OCI-LY7 (cell line): ENCODE measurements around the gene CDH23. TPM values are rescaled to one million over a fixed set of nuclear protein-coding genes. Genes with fewer than 3 reads are reported as not detected.

Source experiments
- BruUV-seq: library from RNA; stranded (reverse); fragments of 400-500 nt; replicated peaks from 2 replicates; lab custom pipeline; 2021; lab: Mats Ljungman, UMichigan
- CTCF ChIA-PET: fragments of 300-600 bp; sonication (Branson Sonifier 250); formaldehyde crosslinking; loops from one replicate; lab custom pipeline; 2022; ENCODE audit warnings: antibody characterized with exemption; ENCODE audit not compliant: unreplicated experiment; lab: Charles Lee
- POLR2A ChIA-PET: fragments of 300-600 bp; sonication (Branson Sonifier 250); formaldehyde crosslinking; loops from one replicate; lab custom pipeline; 2022; ENCODE audit warnings: antibody characterized with exemption; lab: Charles Lee
- DNase-seq: peaks from one replicate; pipeline ENCODE4 v3.0.0-alpha.2; 2015; ENCODE audit warnings: low spot score
- H2AFZ ChIP-seq: fragments of 200-600 bp; sonication (generic), shearing (Covaris generic); 2 replicates; pipeline ENCODE4 v1.6.1; 2014; ENCODE audit warnings: mild to moderate bottlenecking, antibody characterized with exemption, low read length, moderate library complexity
- H3K27ac ChIP-seq: fragments of 200-600 bp; sonication (generic); 2 replicates; pipeline ENCODE4 v1.5.1; 2014; ENCODE audit warnings: mixed run types, low read depth, mild to moderate bottlenecking, moderate library complexity, low read length, inconsistent platforms; ENCODE audit not compliant: poor library complexity, severe bottlenecking
- H3K36me3 ChIP-seq: fragments of 200-600 bp; sonication (generic); 2 replicates; pipeline ENCODE4 v1.6.1; 2014; ENCODE audit warnings: mild to moderate bottlenecking, antibody characterized with exemption, low read length, moderate library complexity, mixed read lengths; ENCODE audit not compliant: insufficient read depth
- H3K4me1 ChIP-seq: fragments of 200-600 bp; sonication (generic); 2 replicates; pipeline ENCODE4 v1.5.1; 2014; ENCODE audit warnings: mild to moderate bottlenecking, low read length; ENCODE audit not compliant: insufficient read depth, poor library complexity, severe bottlenecking
- H3K4me2 ChIP-seq: fragments of 200-600 bp; sonication (generic); 2 replicates; pipeline ENCODE4 v1.6.1; 2014; ENCODE audit warnings: mild to moderate bottlenecking, low read length
- H3K4me3 ChIP-seq: fragments of 200-600 bp; sonication (generic); 2 replicates; pipeline ENCODE4 v1.5.1; 2014; ENCODE audit warnings: mild to moderate bottlenecking, low read depth, low read length; ENCODE audit not compliant: poor library complexity, severe bottlenecking
- H3K79me2 ChIP-seq: fragments of 200-600 bp; sonication (generic); 2 replicates; pipeline ENCODE4 v1.6.1; 2016; ENCODE audit warnings: low read depth, mild to moderate bottlenecking, low read length, moderate library complexity, mixed read lengths; ENCODE audit not compliant: insufficient read depth
- H3K9me2 ChIP-seq: fragments of 200-600 bp; sonication (generic); 2 replicates; pipeline ENCODE4 v1.6.1; 2016; ENCODE audit warnings: mild to moderate bottlenecking, low read length, mixed read lengths; ENCODE audit not compliant: insufficient read depth
- H3K9me3 ChIP-seq: fragments of 200-600 bp; sonication (generic); 2 replicates; pipeline ENCODE4 v1.6.1; 2014; ENCODE audit warnings: mild to moderate bottlenecking, mixed run types, low read length, mixed read lengths
- H4K20me1 ChIP-seq: fragments of 200-600 bp; sonication (generic); 2 replicates; pipeline ENCODE4 v1.6.1; 2014; ENCODE audit warnings: mild to moderate bottlenecking, antibody characterized with exemption, low read length, moderate library complexity, mixed read lengths; ENCODE audit not compliant: insufficient read depth
- EZH2phosphoT487 ChIP-seq: fragments of 200-600 bp; sonication (generic); IDR thresholded peaks from 2 replicates; pipeline ENCODE4 v1.6.1; 2018; ENCODE audit warnings: low read depth, borderline replicate concordance, mild to moderate bottlenecking, mixed run types, antibody characterized with exemption, low read length, moderate library complexity, mixed read lengths
- intact Hi-C: fragments of 100-400 bp; cut with micrococcal nuclease; formaldehyde crosslinking; loops from one replicate; pipeline ENCODE4 v1.10.0; 2022; ENCODE audit not compliant: unreplicated experiment
- total RNA-seq, 2 experiments: library from RNA; depleted of rRNA in 1 of 2; stranded (reverse); fragments of >200 nt in 1 of 2; shearing (Covaris generic) in 1 of 2; gene quantifications; 2 replicates each; pipeline ENCODE4 v1.2.3, GENCODE V29; 2014 to 2022
- TF ChIP-seq, protein P1 (sequence below): fragments of 200-600 bp; sonication (generic); conservative IDR thresholded peaks from 2 replicates; pipeline ENCODE4 v1.5.1; 2014; ENCODE audit warnings: mild to moderate bottlenecking, antibody characterized with exemption, low read length, moderate library complexity, mixed read lengths

Gene CDH23
- total RNA-seq, 2 experiments from 2014 or later = 0.92 to 9.9 TPM

DNA sequence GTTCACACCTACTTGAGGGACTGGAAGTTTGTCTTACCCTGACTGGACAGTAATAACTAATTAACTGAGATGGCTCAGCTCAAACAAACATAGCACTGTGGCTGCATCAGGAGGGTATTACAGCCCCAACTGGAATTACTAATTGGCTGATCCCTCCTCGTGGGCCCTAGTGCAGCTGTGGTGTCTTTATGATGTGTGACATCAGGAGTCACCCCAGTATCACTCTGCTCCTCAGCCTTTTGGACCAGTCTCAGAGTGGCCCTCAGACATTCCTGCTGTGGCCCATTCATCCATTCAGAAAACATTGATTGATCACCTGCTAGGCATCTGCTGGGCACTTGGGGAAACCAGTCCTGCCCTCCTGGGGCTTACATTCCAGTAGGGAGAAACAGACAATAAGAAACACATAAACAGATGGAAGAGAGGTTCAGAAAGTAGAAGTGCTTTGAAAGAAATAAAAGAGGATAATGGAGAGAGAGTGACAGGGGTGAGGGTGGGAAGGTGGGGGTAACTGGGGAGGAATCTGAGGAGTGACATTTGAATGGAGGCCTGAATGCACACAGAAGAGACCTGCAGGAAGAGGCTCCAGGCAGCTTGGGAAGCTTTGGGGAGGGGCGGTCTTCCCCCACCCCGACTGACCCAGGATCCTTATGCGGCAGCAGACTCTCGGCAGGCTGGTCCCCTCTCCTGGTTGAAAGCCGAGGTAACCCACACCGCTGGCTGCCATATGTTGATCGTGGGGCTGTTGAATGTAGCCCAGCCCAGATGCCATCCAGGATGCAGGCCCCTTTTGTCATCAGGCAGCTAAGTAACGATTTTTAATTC, 209.7 kb downstream of the CDH23 start:
- TF ChIP-seq, protein P1, sequence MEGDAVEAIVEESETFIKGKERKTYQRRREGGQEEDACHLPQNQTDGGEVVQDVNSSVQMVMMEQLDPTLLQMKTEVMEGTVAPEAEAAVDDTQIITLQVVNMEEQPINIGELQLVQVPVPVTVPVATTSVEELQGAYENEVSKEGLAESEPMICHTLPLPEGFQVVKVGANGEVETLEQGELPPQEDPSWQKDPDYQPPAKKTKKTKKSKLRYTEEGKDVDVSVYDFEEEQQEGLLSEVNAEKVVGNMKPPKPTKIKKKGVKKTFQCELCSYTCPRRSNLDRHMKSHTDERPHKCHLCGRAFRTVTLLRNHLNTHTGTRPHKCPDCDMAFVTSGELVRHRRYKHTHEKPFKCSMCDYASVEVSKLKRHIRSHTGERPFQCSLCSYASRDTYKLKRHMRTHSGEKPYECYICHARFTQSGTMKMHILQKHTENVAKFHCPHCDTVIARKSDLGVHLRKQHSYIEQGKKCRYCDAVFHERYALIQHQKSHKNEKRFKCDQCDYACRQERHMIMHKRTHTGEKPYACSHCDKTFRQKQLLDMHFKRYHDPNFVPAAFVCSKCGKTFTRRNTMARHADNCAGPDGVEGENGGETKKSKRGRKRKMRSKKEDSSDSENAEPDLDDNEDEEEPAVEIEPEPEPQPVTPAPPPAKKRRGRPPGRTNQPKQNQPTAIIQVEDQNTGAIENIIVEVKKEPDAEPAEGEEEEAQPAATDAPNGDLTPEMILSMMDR = no peak
- Histone ChIP-seq H3K4me1 (no peaks in the 10 kb centered on the region), H3K79me2 (no peaks in the 10 kb centered on the region), H3K9me3 (no peaks in the 10 kb centered on the region), H3K27ac (no peak overlapping the region), H3K36me3 (no peaks in the 10 kb centered on the region), H4K20me1 (no peaks in the 10 kb centered on the region), H3K9me2 (no peaks in the 10 kb centered on the region), H2AFZ (no peak overlapping the region), H3K4me3 (no peak overlapping the region), H3K4me2 (no peak overlapping the region)
- CTCF ChIA-PET = no interaction called here
- DNase-seq = no peak
- POLR2A ChIA-PET = no interaction called here
- intact Hi-C loops = loop anchor here (5.0 kb wide), 1 partner anchor 224 kb away; no protein-coding TSS in a partner anchor
- BruUV-seq = no TSS peak

DNA sequence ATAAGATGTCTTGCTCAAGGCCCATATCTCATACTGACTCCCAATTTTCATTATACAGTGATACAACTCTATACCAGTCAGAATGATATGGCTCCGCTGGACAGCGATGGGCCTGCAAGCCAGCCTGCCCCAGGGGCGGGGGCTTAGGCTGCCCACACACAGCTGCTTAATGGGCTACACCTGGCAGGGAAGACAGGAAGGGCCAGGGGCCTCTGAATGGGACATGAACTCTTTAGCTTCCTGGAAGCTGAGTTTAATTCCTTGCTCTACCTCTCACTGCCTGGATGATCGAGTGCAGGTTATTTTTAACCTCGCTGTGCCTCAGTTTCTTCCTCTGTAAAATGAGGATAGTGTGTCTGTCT, 210.3 kb downstream of the CDH23 start:
- no peaks in the 10 kb centered on the region for H3K4me1 ChIP-seq
- no peaks in the 10 kb centered on the region for H3K79me2 ChIP-seq
- no peaks in the 10 kb centered on the region for H4K20me1 ChIP-seq
- no peak overlapping the region for H3K4me3 ChIP-seq
- no peak overlapping the region for H3K27ac ChIP-seq
- no peaks in the 10 kb centered on the region for H3K36me3 ChIP-seq
- POLR2A ChIA-PET = no interaction called here
- no TSS peak for BruUV-seq
- no peaks in the 10 kb centered on the region for H3K9me2 ChIP-seq
- CTCF ChIA-PET = no interaction called here
- intact Hi-C loops = loop anchor here (5.0 kb wide), 1 partner anchor 225 kb away; no protein-coding TSS in a partner anchor
- H3K4me2 ChIP-seq = no peak overlapping the region
- DNase-seq = no peak
- TF ChIP-seq EZH2phosphoT487 = no peak
- TF ChIP-seq, protein P1 = no peak
- no peak overlapping the region for H2AFZ ChIP-seq
- H3K9me3 ChIP-seq = no peaks in the 10 kb centered on the region
